HG03139 (cell line): ENCODE measurements around the gene GCG.

ENCODE experiments used
- ATAC-seq: cut with Tn5 transposase; IDR thresholded peaks from one replicate; pipeline ENCODE4 v1.9.1; 2021; ENCODE audit not compliant: unreplicated experiment

Gene GCG

DNA sequence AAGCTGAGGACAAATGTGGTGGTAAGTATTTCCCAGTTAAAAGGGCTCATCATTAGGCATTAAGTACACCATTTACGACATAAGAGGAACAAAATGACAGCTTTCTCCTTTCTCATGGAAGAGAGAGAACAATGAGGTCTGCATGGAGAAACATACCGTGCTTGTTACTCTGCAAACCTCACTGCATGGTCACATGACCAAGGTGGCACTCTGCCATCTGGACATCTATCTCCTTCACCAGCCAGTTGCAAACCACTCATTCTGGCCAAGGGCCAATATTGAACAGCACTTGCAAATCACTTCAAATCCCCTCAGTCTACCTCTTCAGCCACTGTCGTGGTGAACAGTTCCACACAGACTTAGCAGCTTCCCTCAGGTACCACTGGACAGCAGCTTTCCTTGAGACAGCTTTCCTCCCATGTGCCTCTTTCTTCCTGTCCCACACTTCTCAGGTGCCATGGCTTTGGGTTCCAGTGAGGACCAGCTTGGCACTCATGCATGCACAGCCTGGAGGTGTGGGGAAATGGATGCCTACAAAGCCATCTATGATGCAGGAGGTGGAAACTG lies 48.5 kb downstream of the GCG start:
- no peak for ATAC-seq

DNA sequence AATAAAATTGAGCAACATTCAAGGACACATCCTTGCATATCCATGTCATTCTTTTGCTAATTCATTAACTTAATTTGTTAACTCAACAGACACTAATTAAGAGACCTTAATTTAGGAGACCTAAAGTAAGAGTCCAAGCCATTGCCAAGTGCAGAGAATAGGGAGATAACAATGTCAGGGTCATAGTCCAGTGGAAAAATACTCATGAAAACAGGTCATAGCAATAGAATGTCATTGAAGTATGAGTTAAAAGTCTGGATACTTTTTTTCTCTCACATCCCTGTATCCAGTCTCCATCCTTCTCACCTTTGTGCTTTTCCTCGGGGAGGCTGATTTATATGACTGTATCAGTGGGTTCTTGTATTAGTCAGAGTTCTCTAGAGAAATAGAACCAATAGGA lies 51.5 kb downstream of the GCG start:
- no peak for ATAC-seq

DNA sequence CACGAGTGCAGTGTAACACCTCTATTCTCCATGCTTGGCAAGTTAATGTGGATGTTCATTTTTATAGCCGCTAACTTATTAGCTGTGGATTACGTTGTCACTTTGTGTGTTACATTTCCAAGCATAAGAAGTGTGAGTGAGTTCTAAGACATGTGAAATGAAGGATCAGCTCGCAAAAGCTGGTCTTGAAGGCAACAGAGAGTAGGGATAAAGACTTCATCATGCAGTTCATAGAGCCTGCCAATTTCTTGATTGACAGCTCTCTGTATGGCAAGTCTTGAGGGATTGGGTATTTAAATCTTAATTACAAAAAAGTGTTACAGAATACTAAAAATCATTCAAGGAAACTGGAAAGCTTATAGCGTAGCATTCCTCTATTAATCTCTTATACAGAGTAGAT lies 52.2 kb downstream of the GCG start:
- no peak for ATAC-seq
